ENCODE data around the gene STEEP1. TPM values are rescaled to one million over a fixed set of nuclear protein-coding genes. Genes with fewer than 3 reads are reported as not detected.

Gene STEEP1
- total RNA-seq, 1 experiment from 2014 or later: 28.2 TPM

DNA sequence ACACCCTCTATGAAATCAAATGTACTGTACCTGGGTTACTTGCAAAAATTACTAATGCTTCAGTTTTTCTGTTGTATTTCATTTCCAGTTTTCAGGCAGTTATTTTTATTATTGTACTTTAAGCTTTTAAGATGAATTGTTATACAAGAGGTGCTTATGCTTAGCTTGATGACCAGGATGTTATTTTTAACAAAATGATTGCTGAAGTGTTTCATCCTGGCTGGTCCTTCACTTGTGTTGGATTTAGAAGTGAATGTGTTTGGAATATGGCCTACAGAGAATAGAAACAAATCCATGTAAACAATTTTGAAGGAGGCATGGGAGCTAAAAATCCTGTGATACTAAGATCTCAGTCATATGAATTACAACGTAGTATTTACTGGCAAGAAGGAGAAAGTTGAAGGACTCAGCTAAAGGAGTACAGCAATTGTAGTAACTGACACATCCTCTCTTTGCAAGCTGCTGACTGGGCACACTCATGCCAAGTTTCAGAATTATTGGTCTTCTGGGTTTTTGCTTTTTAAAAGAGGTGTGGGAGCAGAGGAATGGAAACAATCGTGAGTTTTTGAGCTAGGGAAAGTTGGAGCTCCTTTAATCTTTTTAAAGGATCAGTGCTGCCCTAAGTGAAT is 18.3 kb upstream of the STEEP1 start:
- POLR2A ChIA-PET: interaction anchor here (1.4 kb wide), 1 partner anchor 9 kb away, joined by 5 read pairs; the partner anchor contains the start of gene UBE2A
- peaks cover 0 to 2% of the 10 kb centered on the region in 2 experiments; a peak in 1 of 4 replicates for H3K36me3 ChIP-seq (ENCODE audit: control insufficient read depth in 1 of 2, insufficient read depth in 2 of 2, low read length in 2 of 2)
- TSS peak; percentile 6 for BruUV-seq (replicated peaks)

More for the DNA sequence above, 18.3 kb upstream of the STEEP1 start:
- Histone ChIP-seq H3K27ac (ENCODE audit: low read depth, low read length) (no peak overlapping the region), H3K4me3 (replicated peaks in 1 of 2; ENCODE audit: low read depth in 1 of 2, low read length in 2 of 2) (no peak overlapping the region), H3K9me2 (ENCODE audit: insufficient read depth) (no peaks in the 10 kb centered on the region), H3K9me3 (ENCODE audit: control insufficient read depth in 1 of 2, insufficient read depth in 1 of 2, low read depth in 1 of 2, low read length in 2 of 2) (no peaks in the 10 kb centered on the region), H3K4me1 (ENCODE audit: control insufficient read depth in 1 of 2, insufficient read depth in 2 of 2, low read length in 2 of 2) (no peaks in the 10 kb centered on the region), H3K4me2 (ENCODE audit: low read length) (no peak overlapping the region), H2AFZ (ENCODE audit: low read depth, low read length, poor library complexity, severe bottlenecking) (no peak overlapping the region), H3K79me2 (ENCODE audit: insufficient read depth, low read length) (peaks cover 8% of the 10 kb centered on the region; the same call in 1 of the 2 replicates), H4K20me1 (ENCODE audit: insufficient read depth) (no peaks in the 10 kb centered on the region), H3K27me3 (ENCODE audit: insufficient read depth, low read length) (no peaks in the 10 kb centered on the region), H3K9ac (ENCODE audit: low read length) (no peak overlapping the region)
- ChIA-PET CTCF (no interaction called here), RAD21 (ENCODE audit: low non-redundant PET in 1 of 2, low total read pairs in 2 of 2, uncharacterized antibody in 2 of 2, unreplicated experiment in 2 of 2) (no interaction called here)
- ATAC-seq (no peak), DNase-seq (ENCODE audit: low read depth, low spot score) (no peak)
- TF ChIP-seq POLR2AphosphoS5 (IDR thresholded peaks at IDR 0.05; ENCODE audit: low read depth, low read length): no peak
- TF ChIP-seq, protein P1, sequence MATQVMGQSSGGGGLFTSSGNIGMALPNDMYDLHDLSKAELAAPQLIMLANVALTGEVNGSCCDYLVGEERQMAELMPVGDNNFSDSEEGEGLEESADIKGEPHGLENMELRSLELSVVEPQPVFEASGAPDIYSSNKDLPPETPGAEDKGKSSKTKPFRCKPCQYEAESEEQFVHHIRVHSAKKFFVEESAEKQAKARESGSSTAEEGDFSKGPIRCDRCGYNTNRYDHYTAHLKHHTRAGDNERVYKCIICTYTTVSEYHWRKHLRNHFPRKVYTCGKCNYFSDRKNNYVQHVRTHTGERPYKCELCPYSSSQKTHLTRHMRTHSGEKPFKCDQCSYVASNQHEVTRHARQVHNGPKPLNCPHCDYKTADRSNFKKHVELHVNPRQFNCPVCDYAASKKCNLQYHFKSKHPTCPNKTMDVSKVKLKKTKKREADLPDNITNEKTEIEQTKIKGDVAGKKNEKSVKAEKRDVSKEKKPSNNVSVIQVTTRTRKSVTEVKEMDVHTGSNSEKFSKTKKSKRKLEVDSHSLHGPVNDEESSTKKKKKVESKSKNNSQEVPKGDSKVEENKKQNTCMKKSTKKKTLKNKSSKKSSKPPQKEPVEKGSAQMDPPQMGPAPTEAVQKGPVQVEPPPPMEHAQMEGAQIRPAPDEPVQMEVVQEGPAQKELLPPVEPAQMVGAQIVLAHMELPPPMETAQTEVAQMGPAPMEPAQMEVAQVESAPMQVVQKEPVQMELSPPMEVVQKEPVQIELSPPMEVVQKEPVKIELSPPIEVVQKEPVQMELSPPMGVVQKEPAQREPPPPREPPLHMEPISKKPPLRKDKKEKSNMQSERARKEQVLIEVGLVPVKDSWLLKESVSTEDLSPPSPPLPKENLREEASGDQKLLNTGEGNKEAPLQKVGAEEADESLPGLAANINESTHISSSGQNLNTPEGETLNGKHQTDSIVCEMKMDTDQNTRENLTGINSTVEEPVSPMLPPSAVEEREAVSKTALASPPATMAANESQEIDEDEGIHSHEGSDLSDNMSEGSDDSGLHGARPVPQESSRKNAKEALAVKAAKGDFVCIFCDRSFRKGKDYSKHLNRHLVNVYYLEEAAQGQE (IDR thresholded peaks at IDR 0.05; ENCODE audit: low read depth): no peak
- TF ChIP-seq CBX3 (IDR thresholded peaks at IDR 0.05; ENCODE audit: low read depth): no peak
- TF ChIP-seq EZH2phosphoT487 (IDR thresholded peaks at IDR 0.05; ENCODE audit: borderline replicate concordance): no peak
- no peak for TF ChIP-seq SIN3A (IDR thresholded peaks at IDR 0.05; ENCODE audit: low read depth)
- TF ChIP-seq, protein P2, sequence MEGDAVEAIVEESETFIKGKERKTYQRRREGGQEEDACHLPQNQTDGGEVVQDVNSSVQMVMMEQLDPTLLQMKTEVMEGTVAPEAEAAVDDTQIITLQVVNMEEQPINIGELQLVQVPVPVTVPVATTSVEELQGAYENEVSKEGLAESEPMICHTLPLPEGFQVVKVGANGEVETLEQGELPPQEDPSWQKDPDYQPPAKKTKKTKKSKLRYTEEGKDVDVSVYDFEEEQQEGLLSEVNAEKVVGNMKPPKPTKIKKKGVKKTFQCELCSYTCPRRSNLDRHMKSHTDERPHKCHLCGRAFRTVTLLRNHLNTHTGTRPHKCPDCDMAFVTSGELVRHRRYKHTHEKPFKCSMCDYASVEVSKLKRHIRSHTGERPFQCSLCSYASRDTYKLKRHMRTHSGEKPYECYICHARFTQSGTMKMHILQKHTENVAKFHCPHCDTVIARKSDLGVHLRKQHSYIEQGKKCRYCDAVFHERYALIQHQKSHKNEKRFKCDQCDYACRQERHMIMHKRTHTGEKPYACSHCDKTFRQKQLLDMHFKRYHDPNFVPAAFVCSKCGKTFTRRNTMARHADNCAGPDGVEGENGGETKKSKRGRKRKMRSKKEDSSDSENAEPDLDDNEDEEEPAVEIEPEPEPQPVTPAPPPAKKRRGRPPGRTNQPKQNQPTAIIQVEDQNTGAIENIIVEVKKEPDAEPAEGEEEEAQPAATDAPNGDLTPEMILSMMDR (IDR thresholded peaks at IDR 0.05 in 2 of 3, conservative IDR thresholded peaks at IDR 0.05 in 1 of 3; ENCODE audit: borderline replicate concordance in 1 of 3, insufficient read depth in 1 of 3, low read depth in 2 of 3, low read length in 2 of 3): no peak
- TF ChIP-seq YY1 (IDR thresholded peaks at IDR 0.05; ENCODE audit: extremely low read depth, insufficient replicate concordance, low read depth, low read length): no peak
- no peak for TF ChIP-seq CEBPB (IDR thresholded peaks at IDR 0.05; ENCODE audit: low read depth)
- TF ChIP-seq POLR2A (IDR thresholded peaks at IDR 0.05; ENCODE audit: borderline replicate concordance, extremely low read depth, insufficient read depth, insufficient read length): no peak
- no peak for TF ChIP-seq ZNF274 (IDR thresholded peaks at IDR 0.05; ENCODE audit: low read depth, low read length)
- no peak for TF ChIP-seq SP1 (IDR thresholded peaks at IDR 0.05; ENCODE audit: low read depth)
- TF ChIP-seq ZFX (IDR thresholded peaks at IDR 0.05): no peak
- TF ChIP-seq ELF1 (IDR thresholded peaks at IDR 0.05; ENCODE audit: borderline replicate concordance, low read depth): no peak
- TF ChIP-seq, protein P3, sequence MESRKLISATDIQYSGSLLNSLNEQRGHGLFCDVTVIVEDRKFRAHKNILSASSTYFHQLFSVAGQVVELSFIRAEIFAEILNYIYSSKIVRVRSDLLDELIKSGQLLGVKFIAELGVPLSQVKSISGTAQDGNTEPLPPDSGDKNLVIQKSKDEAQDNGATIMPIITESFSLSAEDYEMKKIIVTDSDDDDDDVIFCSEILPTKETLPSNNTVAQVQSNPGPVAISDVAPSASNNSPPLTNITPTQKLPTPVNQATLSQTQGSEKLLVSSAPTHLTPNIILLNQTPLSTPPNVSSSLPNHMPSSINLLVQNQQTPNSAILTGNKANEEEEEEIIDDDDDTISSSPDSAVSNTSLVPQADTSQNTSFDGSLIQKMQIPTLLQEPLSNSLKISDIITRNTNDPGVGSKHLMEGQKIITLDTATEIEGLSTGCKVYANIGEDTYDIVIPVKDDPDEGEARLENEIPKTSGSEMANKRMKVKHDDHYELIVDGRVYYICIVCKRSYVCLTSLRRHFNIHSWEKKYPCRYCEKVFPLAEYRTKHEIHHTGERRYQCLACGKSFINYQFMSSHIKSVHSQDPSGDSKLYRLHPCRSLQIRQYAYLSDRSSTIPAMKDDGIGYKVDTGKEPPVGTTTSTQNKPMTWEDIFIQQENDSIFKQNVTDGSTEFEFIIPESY (IDR thresholded peaks at IDR 0.05; ENCODE audit: extremely low read depth, insufficient replicate concordance, low read length): no peak
- TF ChIP-seq, protein P4, sequence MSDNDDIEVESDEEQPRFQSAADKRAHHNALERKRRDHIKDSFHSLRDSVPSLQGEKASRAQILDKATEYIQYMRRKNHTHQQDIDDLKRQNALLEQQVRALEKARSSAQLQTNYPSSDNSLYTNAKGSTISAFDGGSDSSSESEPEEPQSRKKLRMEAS (IDR thresholded peaks at IDR 0.05): no peak
- no peak for TF ChIP-seq EZH2 (IDR thresholded peaks at IDR 0.05)
- intact Hi-C loops (cut with micrococcal nuclease): no loop called here
